AG09309 (cell line): ENCODE data around the gene CHMP6.

Experiments used
- DNase-seq: peaks from one replicate; pipeline ENCODE4 v3.0.0-alpha.2; 2010; ENCODE audit warnings: low read depth
- H3K4me3 ChIP-seq: 2 replicates; pipeline ENCODE4 v1.5.1; 2011; ENCODE audit warnings: mild to moderate bottlenecking, low read depth, low read length, moderate library complexity; ENCODE audit not compliant: control insufficient read depth
- TF ChIP-seq, protein P1 (sequence below): IDR thresholded peaks from 2 replicates; pipeline ENCODE4 v1.5.1; 2011; ENCODE audit warnings: mild to moderate bottlenecking, low read depth, low read length, inconsistent platforms; ENCODE audit not compliant: insufficient read depth, control insufficient read depth; ENCODE audit errors: missing control alignments

The CHMP6 gene

GRCh38 chr17:80956321-80957190 lies 35.1 kb upstream of the CHMP6 start:
- DNase-seq: no peak
- H3K4me3 ChIP-seq: no peak overlapping the region
- TF ChIP-seq, protein P1, sequence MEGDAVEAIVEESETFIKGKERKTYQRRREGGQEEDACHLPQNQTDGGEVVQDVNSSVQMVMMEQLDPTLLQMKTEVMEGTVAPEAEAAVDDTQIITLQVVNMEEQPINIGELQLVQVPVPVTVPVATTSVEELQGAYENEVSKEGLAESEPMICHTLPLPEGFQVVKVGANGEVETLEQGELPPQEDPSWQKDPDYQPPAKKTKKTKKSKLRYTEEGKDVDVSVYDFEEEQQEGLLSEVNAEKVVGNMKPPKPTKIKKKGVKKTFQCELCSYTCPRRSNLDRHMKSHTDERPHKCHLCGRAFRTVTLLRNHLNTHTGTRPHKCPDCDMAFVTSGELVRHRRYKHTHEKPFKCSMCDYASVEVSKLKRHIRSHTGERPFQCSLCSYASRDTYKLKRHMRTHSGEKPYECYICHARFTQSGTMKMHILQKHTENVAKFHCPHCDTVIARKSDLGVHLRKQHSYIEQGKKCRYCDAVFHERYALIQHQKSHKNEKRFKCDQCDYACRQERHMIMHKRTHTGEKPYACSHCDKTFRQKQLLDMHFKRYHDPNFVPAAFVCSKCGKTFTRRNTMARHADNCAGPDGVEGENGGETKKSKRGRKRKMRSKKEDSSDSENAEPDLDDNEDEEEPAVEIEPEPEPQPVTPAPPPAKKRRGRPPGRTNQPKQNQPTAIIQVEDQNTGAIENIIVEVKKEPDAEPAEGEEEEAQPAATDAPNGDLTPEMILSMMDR: no peak

DNA sequence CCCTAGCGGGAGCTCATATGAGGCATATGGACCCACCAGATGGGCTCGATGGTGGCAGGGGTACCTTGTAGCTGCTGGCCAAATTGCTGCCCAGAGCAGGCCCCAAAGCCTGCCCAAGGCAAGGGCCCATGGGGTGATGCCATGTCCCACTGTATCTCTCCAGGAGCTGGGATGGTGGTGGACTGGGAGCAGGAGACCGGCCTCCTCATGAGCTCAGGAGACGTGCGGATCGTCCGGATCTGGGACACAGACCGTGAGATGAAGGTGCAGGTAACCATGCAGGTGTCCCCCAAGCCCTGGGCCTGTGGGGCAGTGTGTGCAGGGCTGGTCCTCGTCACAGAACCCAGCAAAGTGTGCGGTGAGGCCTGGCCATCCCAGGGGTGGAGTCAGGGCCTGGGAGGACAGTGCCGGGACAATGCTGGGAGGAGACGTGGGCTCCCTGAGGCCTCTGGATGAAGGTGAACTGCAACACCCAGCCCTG lies 34.1 kb upstream of the CHMP6 start:
- TF ChIP-seq, protein P1: no peak
- no peak for DNase-seq
- H3K4me3 ChIP-seq: no peak overlapping the region

DNA sequence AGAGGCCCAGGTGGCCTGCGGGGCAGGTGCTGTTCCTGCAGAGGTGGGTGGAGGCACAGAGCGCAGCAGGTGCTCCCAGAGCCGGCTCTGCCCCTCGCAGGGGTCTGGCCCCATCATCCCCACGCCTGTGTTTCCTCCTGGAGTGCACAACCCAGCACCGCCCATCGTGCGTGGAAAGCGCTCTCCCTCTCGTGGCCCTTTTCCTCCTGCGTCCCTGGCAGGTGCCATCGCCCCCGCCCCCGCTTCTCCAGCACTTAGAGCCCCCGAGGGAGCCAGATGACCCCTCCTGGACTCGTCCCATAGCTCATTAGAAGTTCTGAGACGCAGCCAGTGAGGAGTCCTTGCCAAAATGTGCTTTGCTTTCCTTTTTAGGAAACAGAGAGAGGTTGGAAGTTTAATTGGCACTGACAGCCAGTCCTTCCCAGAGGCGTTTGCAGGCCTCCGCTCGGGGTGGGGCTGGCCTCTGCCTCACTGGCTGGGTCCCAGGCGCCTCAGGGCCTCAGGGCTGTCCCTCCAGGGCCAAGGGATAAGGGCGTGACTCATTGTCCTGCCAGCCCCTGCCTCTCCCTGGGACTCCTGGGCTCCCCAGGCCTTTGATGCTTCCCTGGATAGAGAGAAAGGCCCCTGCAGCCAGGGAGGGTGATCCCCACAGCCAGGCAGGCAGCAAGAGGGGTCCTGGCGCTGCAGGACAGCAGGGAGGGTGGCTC lies 32.2 kb upstream of the CHMP6 start:
- peak; percentile 14 for DNase-seq
- no peak overlapping the region for H3K4me3 ChIP-seq
- TF ChIP-seq, protein P1: no peak

DNA sequence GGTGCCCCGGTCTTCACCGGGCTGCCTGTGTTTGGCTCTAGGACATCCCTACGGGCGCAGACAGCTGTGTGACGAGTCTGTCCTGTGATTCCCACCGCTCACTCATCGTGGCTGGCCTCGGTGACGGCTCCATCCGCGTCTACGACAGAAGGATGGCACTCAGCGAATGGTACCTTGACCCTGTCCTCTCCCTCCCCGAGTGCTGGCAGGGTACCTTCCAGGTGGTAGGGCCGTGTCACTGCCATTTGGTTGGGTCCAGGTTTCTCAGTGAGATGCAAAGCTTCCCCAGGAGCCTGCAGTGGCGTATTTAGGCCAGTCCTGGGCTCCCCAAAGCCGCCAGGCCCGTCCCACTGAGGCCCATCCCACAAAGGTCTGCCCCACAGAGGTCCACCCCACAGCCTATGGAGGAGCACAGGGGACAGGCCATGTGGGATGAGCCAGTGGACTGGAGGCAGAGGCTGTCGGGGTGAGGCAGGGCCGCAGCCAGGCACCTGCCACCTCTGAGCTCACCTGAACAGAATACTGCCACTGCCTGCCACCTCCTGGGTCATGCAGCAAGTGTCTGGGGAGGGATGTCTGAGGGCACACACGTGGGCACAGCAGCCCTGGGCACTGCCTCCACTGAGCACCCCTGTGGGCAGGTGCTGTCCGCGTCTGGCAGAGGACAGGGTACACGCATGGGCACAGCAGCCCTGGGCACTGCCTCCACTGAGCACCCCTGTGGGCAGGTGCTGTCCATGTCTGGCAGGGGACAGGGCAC lies 31.4 kb upstream of the CHMP6 start:
- DNase-seq: no peak
- TF ChIP-seq, protein P1: no peak
- H3K4me3 ChIP-seq: no peak overlapping the region

DNA sequence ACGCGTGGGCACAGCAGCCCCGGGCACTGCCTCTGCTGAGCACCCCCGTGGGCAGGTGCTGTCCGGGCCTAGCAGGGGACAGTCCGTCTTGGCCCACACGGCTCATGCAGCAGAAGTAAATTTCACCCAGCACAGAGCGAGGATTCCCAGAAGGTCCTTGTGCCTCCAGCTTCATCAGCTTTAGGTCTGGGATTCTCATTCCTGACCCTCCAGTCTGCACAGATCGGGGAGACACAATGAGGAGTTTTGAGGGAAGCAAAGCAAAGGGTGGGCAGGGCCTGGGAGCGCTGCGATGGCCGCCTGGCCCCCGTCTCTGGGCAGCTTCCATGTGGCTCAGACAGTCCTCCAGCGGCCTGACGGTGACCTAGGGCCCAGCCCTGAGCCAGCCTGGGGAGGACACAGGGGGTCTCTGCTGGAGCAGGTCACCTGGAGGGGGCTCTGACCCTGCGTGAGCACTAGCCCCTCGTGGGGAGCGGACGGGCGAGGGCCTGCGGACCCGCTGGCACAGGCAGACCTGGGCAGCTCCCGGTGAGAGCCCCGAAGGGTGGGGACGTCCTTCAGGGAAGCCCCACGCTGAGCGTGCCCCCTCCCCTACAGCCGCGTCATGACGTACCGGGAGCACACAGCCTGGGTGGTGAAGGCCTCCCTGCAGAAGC lies 30.7 kb upstream of the CHMP6 start:
- DNase-seq: no peak
- H3K4me3 ChIP-seq: no peak overlapping the region
- TF ChIP-seq, protein P1: no peak
